IMR-90 (cell line): Measurements from ENCODE around the gene TCF25. TPM values are rescaled to one million over a fixed set of nuclear protein-coding genes. Genes with fewer than 3 reads are reported as not detected.

ENCODE experiments used
- ATAC-seq: fragments of 200-7000 bp; cut with Tn5 transposase; 2 replicates; pipeline ENCODE4 v1.9.1; 2020; ENCODE audit warnings: low read depth, mild to moderate bottlenecking, moderate library complexity
- BruUV-seq: library from RNA; stranded (reverse); fragments of 400-500 nt; replicated peaks from 2 replicates; lab custom pipeline; 2021; lab: Mats Ljungman, UMichigan
- CTCF ChIA-PET: fragments of 300-600 bp; formaldehyde crosslinking; extraction: SDS; loops from one replicate; lab custom pipeline; 2021; ENCODE audit warnings: antibody characterized with exemption; lab: Yijun Ruan, JAX
- POLR2A ChIA-PET: fragments of 300-600 bp; sonication (Branson Sonifier 250); formaldehyde crosslinking; loops from one replicate; lab custom pipeline; 2022; ENCODE audit warnings: antibody characterized with exemption; ENCODE audit not compliant: unreplicated experiment; lab: Charles Lee
- DNase-seq: peaks from one replicate; pipeline ENCODE4 v3.0.0; 2013
- H2AFZ ChIP-seq: replicated peaks from 2 replicates; pipeline ENCODE3; 2013; ENCODE audit warnings: low read length, mild to moderate bottlenecking; ENCODE audit not compliant: poor library complexity
- H2AK5ac ChIP-seq: 2 replicates; pipeline ENCODE4 v1.6.1; 2013; ENCODE audit warnings: low read depth, low read length, inconsistent platforms
- H2AK9ac ChIP-seq: replicated peaks from 2 replicates; pipeline ENCODE3; 2013; ENCODE audit warnings: mild to moderate bottlenecking, low read depth, low read length, moderate library complexity; ENCODE audit not compliant: poor library complexity
- H2BK120ac ChIP-seq: 2 replicates; pipeline ENCODE4 v1.6.1; 2013; ENCODE audit warnings: low read depth, low read length, inconsistent platforms
- H2BK15ac ChIP-seq: 3 replicates; pipeline ENCODE4 v1.6.1; 2013; ENCODE audit warnings: low read depth, low read length, inconsistent platforms
- H2BK20ac ChIP-seq: 2 replicates; pipeline ENCODE4 v1.6.1; 2013; ENCODE audit warnings: low read depth, mild to moderate bottlenecking, inconsistent platforms, low read length, moderate library complexity
- H2BK5ac ChIP-seq: 2 replicates; pipeline ENCODE4 v1.6.1; 2013; ENCODE audit warnings: mild to moderate bottlenecking, low read depth, low read length, inconsistent platforms; ENCODE audit not compliant: poor library complexity, severe bottlenecking
- H3K14ac ChIP-seq: replicated peaks from 2 replicates; pipeline ENCODE4 v1.6.1; 2013; ENCODE audit warnings: low read depth, low read length, inconsistent platforms
- H3K18ac ChIP-seq: 2 replicates; pipeline ENCODE4 v1.6.1; 2013; ENCODE audit warnings: low read depth, low read length, control low read depth
- H3K23ac ChIP-seq: 2 replicates; pipeline ENCODE4 v1.6.1; 2013; ENCODE audit warnings: low read depth, low read length, inconsistent platforms
- H3K27ac ChIP-seq: 2 replicates; pipeline ENCODE4 v1.5.1; 2013; ENCODE audit warnings: mild to moderate bottlenecking, control low read depth, low read length; ENCODE audit not compliant: insufficient read depth
- H3K27me3 ChIP-seq: 2 replicates; pipeline ENCODE4 v1.6.1; 2013; ENCODE audit warnings: low read length; ENCODE audit not compliant: control insufficient read depth, insufficient read depth
- H3K36me3 ChIP-seq: 2 replicates; pipeline ENCODE4 v1.6.1; 2013; ENCODE audit warnings: low read length, mixed read lengths; ENCODE audit not compliant: control insufficient read depth, insufficient read depth
- H3K4ac ChIP-seq: 2 replicates; pipeline ENCODE4 v1.6.1; 2013; ENCODE audit warnings: low read depth, low read length, inconsistent platforms
- H3K4me1 ChIP-seq: 2 replicates; pipeline ENCODE4 v1.6.1; 2013; ENCODE audit warnings: low read length, mixed read lengths; ENCODE audit not compliant: control insufficient read depth, insufficient read depth
- H3K4me2 ChIP-seq: 2 replicates; pipeline ENCODE4 v1.6.1; 2013; ENCODE audit warnings: low read depth, mild to moderate bottlenecking, control low read depth, low read length, moderate library complexity
- H3K4me3 ChIP-seq: 2 replicates; pipeline ENCODE4 v1.5.1; 2013; ENCODE audit warnings: low read depth, mild to moderate bottlenecking, control low read depth, low read length, moderate library complexity; ENCODE audit not compliant: insufficient read depth
- H3K56ac ChIP-seq: 2 replicates; pipeline ENCODE4 v1.6.1; 2013; ENCODE audit warnings: low read length, inconsistent platforms; ENCODE audit not compliant: insufficient read depth; ENCODE audit errors: extremely low read depth
- H3K79me1 ChIP-seq, 2 experiments: 2 replicates each; pipeline ENCODE4 v1.6.1; 2013; ENCODE audit warnings: low read length in 2 of 2, inconsistent platforms in 1 of 2, low read depth in 1 of 2
- H3K9ac ChIP-seq: 2 replicates; pipeline ENCODE4 v1.6.1; 2013; ENCODE audit warnings: low read depth, low read length, control low read depth
- H3K9me1 ChIP-seq: 2 replicates; pipeline ENCODE4 v1.6.1; 2013; ENCODE audit warnings: low read length, inconsistent platforms; ENCODE audit not compliant: insufficient read depth
- H3K9me3 ChIP-seq: 2 replicates; pipeline ENCODE4 v1.6.1; 2013; ENCODE audit warnings: low read length; ENCODE audit not compliant: control insufficient read depth, insufficient read depth
- H4K20me1 ChIP-seq: 2 replicates; pipeline ENCODE4 v1.6.1; 2013; ENCODE audit warnings: low read length, inconsistent platforms; ENCODE audit not compliant: insufficient read depth
- H4K5ac ChIP-seq: 2 replicates; pipeline ENCODE4 v1.6.1; 2013; ENCODE audit warnings: mild to moderate bottlenecking, low read depth, low read length, control low read depth
- H4K8ac ChIP-seq, 2 experiments: 2 replicates each; pipeline ENCODE4 v1.6.1; 2013; ENCODE audit warnings: low read depth in 2 of 2, low read length in 2 of 2, control low read depth in 1 of 2, inconsistent platforms in 1 of 2
- H4K91ac ChIP-seq: 2 replicates; pipeline ENCODE4 v1.6.1; 2013; ENCODE audit warnings: low read depth, low read length, inconsistent platforms; ENCODE audit not compliant: insufficient read depth
- CTCF ChIP-seq: conservative IDR thresholded peaks from 2 replicates; pipeline ENCODE4 v1.5.1; 2012; ENCODE audit warnings: mild to moderate bottlenecking, low read depth, low read length, improper control_type of control experiment
- MAFK ChIP-seq: IDR thresholded peaks from 2 replicates; pipeline ENCODE4 v1.6.1; 2012; ENCODE audit warnings: low read depth, low read length, improper control_type of control experiment
- MXI1 ChIP-seq: IDR thresholded peaks from 2 replicates; pipeline ENCODE4 v1.6.1; 2012; ENCODE audit warnings: low read depth, mild to moderate bottlenecking, low read length, moderate library complexity, borderline replicate concordance
- RCOR1 ChIP-seq: IDR thresholded peaks from 2 replicates; pipeline ENCODE4 v1.6.1; 2012; ENCODE audit warnings: mild to moderate bottlenecking, low read length, improper control_type of control experiment; ENCODE audit not compliant: insufficient replicate concordance
- RFX5 ChIP-seq: IDR thresholded peaks from 2 replicates; pipeline ENCODE4 v1.8.0; 2012; ENCODE audit warnings: low read depth, mild to moderate bottlenecking, low read length, moderate library complexity
- SMC3 ChIP-seq: fragments of 150-350 bp; IDR thresholded peaks from 2 replicates; pipeline ENCODE4 v1.6.1; 2016; ENCODE audit warnings: low read depth, mild to moderate bottlenecking, antibody characterized with exemption, low read length, moderate library complexity
- WGBS, 2 experiments: methylation state at CpG; one replicate each; pipeline versions ENCODE4 v1.1.5 to v1.1.7; 2013; ENCODE audit warnings: missing lambda C conversion rate in 2 of 2; ENCODE audit not compliant: insufficient read length in 1 of 2; ENCODE audit errors: extremely low coverage in 2 of 2; 5-methylcytosine and 5-hydroxymethylcytosine counted together
- dilution Hi-C: fragments of 300-500 bp; cut with HindIII; formaldehyde crosslinking; loops from one replicate; pipeline ENCODE4 v1.14.3; 2018; ENCODE audit warnings: low sequenced_read_pairs; ENCODE audit not compliant: unreplicated experiment
- in situ Hi-C: fragments of 300-500 bp; cut with MboI; formaldehyde crosslinking; loops from 3 replicates; pipeline ENCODE4 v1.14.3; 2019; ENCODE audit warnings: low sequenced_read_pairs, inconsistent platforms, mixed read lengths
- intact Hi-C: fragments of 100-400 bp; cut with micrococcal nuclease; formaldehyde crosslinking; loops from 2 replicates; pipeline ENCODE4 v1.10.0; 2022
- polyA plus RNA-seq, 3 experiments: library from polyadenylated mRNA; depleted of rRNA; stranded (reverse); fragments of >200 nt; gene quantifications; 2 replicates each; pipeline ENCODE4 v1.2.3, GENCODE V29; 2012; ENCODE audit warnings: low replicate concordance in 1 of 3
- total RNA-seq: library from RNA; depleted of rRNA; stranded (reverse); fragments of >200 nt; gene quantifications from 2 replicates; pipeline ENCODE4 v1.2.3, GENCODE V29; 2012
- TF ChIP-seq, protein P1 (sequence below): fragments of 150-350 bp; IDR thresholded peaks from 2 replicates; pipeline ENCODE4 v1.6.1; 2017; ENCODE audit warnings: mild to moderate bottlenecking, antibody characterized with exemption, low read length, low read depth

TCF25 gene
- total and polyA plus RNA-seq, 2 of the 4 experiments (the other 2 are of a cell fraction) = 127 to 184 TPM

DNA sequence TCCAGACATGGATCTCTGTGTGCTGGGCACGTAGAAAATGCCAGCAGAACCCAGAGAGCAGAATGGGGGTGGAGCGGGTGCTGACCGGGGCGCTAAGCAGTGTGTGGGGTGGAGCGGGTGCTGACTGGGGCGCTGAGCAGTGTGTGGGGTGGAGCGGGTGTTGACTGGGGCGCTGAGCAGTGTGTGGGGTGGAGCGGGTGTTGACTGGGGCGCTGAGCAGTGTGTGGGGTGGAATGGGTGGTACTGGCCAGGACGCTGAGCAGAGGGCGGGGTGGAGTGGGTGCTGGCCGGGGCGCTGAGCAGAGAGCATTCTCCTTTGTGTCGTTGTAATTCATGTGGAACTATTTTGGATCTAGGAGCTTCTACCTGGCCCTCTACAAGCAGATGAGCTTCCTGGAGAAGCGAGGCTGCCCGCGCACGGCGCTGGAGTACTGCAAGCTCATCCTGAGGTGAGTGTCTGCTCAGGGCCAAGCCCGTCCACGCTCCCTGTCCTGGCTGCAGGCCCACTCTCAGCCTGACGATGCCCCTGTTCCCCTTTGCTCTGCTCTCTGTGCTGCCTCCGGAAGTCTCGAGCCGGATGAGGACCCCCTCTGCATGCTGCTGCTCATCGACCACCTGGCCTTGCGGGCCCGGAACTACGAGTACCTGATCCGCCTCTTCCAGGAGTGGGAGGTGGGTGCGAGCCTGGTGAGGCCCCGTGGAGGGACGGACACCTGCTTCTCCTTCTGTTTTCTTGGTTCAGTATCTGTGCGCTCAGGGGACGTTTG lies 25.0 kb downstream of the TCF25 start:
- no TSS peak for BruUV-seq
- H2BK20ac ChIP-seq = no peak overlapping the region
- H3K9ac ChIP-seq = no peak overlapping the region
- H2BK5ac ChIP-seq = no peak overlapping the region
- POLR2A ChIA-PET = no interaction called here
- H3K9me1 ChIP-seq = peaks cover 4% of the 10 kb centered on the region
- peaks cover 63% of the 10 kb centered on the region for H3K36me3 ChIP-seq
- TF ChIP-seq CTCF (no peak), RFX5 (no peak), MXI1 (no peak), SMC3 (no peak), MAFK (no peak), RCOR1 (no peak)
- TF ChIP-seq, protein P1, sequence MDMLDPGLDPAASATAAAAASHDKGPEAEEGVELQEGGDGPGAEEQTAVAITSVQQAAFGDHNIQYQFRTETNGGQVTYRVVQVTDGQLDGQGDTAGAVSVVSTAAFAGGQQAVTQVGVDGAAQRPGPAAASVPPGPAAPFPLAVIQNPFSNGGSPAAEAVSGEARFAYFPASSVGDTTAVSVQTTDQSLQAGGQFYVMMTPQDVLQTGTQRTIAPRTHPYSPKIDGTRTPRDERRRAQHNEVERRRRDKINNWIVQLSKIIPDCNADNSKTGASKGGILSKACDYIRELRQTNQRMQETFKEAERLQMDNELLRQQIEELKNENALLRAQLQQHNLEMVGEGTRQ = no peak
- no peak overlapping the region for H2AK9ac ChIP-seq
- 94% methylated on average over 23 of the region's 36 CpGs; no CpG with 5 or more reads in 1 of the 2 experiments for WGBS, 2 experiments
- H4K91ac ChIP-seq = no peak overlapping the region
- intact Hi-C loops (no loop called here), in situ Hi-C loops (no loop called here), dilution Hi-C loops (no loop called here)
- H4K5ac ChIP-seq = no peak overlapping the region
- H3K4me3 ChIP-seq = no peak overlapping the region
- no peak overlapping the region for H3K23ac ChIP-seq
- H4K8ac ChIP-seq = no peak overlapping the region
- H3K4me2 ChIP-seq = no peak overlapping the region
- ATAC-seq (no peak), DNase-seq (no peak)
- no peak overlapping the region for H3K27ac ChIP-seq
- peaks cover 8 to 40% of the 10 kb centered on the region in 2 experiments for H3K79me1 ChIP-seq
- no peak overlapping the region for H3K14ac ChIP-seq
- no peak overlapping the region for H2AK5ac ChIP-seq
- H3K4me1 ChIP-seq = no peaks in the 10 kb centered on the region
- CTCF ChIA-PET = no interaction called here
- H3K4ac ChIP-seq = no peak overlapping the region
- no peak overlapping the region for H2BK120ac ChIP-seq
- H2BK15ac ChIP-seq = no peak overlapping the region
- no peaks in the 10 kb centered on the region for H3K27me3 ChIP-seq
- H3K18ac ChIP-seq = no peak overlapping the region
- no peak overlapping the region for H3K56ac ChIP-seq
- H4K20me1 ChIP-seq = peaks cover 18% of the 10 kb centered on the region; the same call in 1 of the 2 replicates
- no peaks in the 10 kb centered on the region for H3K9me3 ChIP-seq
- no peak overlapping the region for H2AFZ ChIP-seq
